Natural killer cell (primary cell): ENCODE measurements around the gene OR8D2. TPM values are rescaled to one million over a fixed set of nuclear protein-coding genes. Genes with fewer than 3 reads are reported as not detected.
"Not testable (repeated sequence)": the region's sequence is repeated elsewhere in the genome, so short reads cannot be mapped to it uniquely, and the experiment has no call there.

Experiments
- ATAC-seq, 3 donors: fragments of 150-1000 bp in 2 of 3; fragments of 200-7000 bp in 1 of 3; cut with Tn5 transposase; 1 replicate in 1 of 3; 2 replicates in 2 of 3; pipeline ENCODE4 v1.10.0; 2021; ENCODE audit warnings: mild to moderate bottlenecking in 2 of 3, moderate library complexity in 2 of 3
- DNase-seq, 2 donors: peaks; one replicate each; pipeline versions ENCODE4 v3.0.0 to v3.0.0-alpha.2; 2013 to 2021; ENCODE audit warnings: mixed read lengths in 1 of 2
- H3K27ac ChIP-seq: one replicate; pipeline ENCODE4 v1.5.1; 2013; ENCODE audit warnings: mild to moderate bottlenecking, low read length
- H3K27me3 ChIP-seq: one replicate; pipeline ENCODE4 v1.6.1; 2013; ENCODE audit warnings: low read length; ENCODE audit not compliant: control insufficient read depth, insufficient read depth
- H3K36me3 ChIP-seq: one replicate; pipeline ENCODE4 v1.6.1; 2013; ENCODE audit warnings: low read length; ENCODE audit not compliant: control insufficient read depth, insufficient read depth
- H3K4me1 ChIP-seq: one replicate; pipeline ENCODE4 v1.6.1; 2013; ENCODE audit warnings: low read length; ENCODE audit not compliant: control insufficient read depth, insufficient read depth
- H3K4me3 ChIP-seq: one replicate; pipeline ENCODE4 v1.5.1; 2013; ENCODE audit warnings: low read length
- H3K9me3 ChIP-seq: one replicate; pipeline ENCODE4 v1.6.1; 2013; ENCODE audit warnings: low read length; ENCODE audit not compliant: control insufficient read depth, insufficient read depth
- H3K27ac Mint-ChIP-seq, 2 donors: one replicate each; pipeline ENCODE4 v1.8.0; 2022; ENCODE audit warnings: mild to moderate bottlenecking in 2 of 2, mixed read lengths in 2 of 2, moderate library complexity in 1 of 2
- H3K27me3 Mint-ChIP-seq, 2 donors: one replicate each; pipeline ENCODE4 v1.8.0; 2022; ENCODE audit warnings: low read depth in 2 of 2, mixed read lengths in 2 of 2
- H3K36me3 Mint-ChIP-seq: one replicate; pipeline ENCODE4 v1.8.0; 2022; ENCODE audit warnings: mixed read lengths
- H3K4me1 Mint-ChIP-seq, 2 donors: one replicate each; pipeline ENCODE4 v1.8.0; 2022; ENCODE audit warnings: mixed read lengths in 2 of 2
- H3K4me3 Mint-ChIP-seq: one replicate; pipeline ENCODE4 v1.8.0; 2022; ENCODE audit warnings: mild to moderate bottlenecking, moderate library complexity, mixed read lengths
- H3K9me3 Mint-ChIP-seq, 2 donors: one replicate each; pipeline ENCODE4 v1.8.0; 2022; ENCODE audit warnings: mixed read lengths in 2 of 2
- WGBS: methylation state at CpG from one replicate; pipeline ENCODE4 v1.1.7; 2013; ENCODE audit warnings: missing lambda C conversion rate; ENCODE audit not compliant: insufficient coverage; 5-methylcytosine and 5-hydroxymethylcytosine counted together
- intact Hi-C: fragments of 100-400 bp; cut with micrococcal nuclease; formaldehyde crosslinking; loops from one replicate; pipeline ENCODE4 v1.14.2; 2022
- total RNA-seq, 4 donors: library from RNA; stranded (reverse); fragments of 120-200 nt in 1 of 4; gene quantifications; one replicate each; pipeline versions ENCODE4 v1.2.3 to v1.2.4, GENCODE V29; 2013 to 2022
- TF ChIP-seq, protein P1 (sequence below): fragments of 200-600 bp; IDR thresholded peaks from one replicate; pipeline ENCODE4 v1.8.0; 2022; ENCODE audit warnings: antibody characterized with exemption

Gene OR8D2
- total RNA-seq, 3 donors from 2014 or later (not counting 1 experiment from before 2014, with no cell fraction given), result not detected

DNA sequence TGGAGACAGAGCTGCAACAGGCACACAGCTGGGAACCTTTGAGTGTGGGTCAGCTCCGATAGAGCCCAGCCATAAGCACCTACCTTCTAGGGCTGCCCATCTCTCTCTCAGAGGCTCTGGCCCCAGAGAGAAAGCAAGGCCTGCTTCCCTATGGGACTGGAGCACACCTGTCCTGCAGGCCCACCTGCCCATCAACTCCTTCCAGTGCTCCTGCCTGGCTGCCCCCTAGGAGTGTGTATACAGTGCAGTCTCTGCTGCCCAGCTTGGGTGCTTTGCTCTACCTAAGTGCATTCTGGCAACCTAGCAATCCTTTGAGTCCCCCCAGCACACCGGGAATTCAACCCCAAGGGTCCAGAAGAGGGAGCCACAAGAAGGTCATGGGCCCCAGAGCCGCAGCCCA lies 42.8 kb downstream of the OR8D2 start:
- Mint-ChIP-seq H3K4me1 (peaks cover 12 to 18% of the 10 kb centered on the region in 2 donors), H3K4me3 (no peak overlapping the region), H3K27ac (no peak overlapping the region), H3K9me3 (no peaks in the 10 kb centered on the region), H3K27me3 (no peaks in the 10 kb centered on the region), H3K36me3 (no peaks in the 10 kb centered on the region)
- WGBS, result 90% methylated on average over 3 of the region's 3 CpGs
- Histone ChIP-seq H3K9me3 (no peaks in the 10 kb centered on the region), H3K4me1 (peaks cover 10% of the 10 kb centered on the region), H3K27me3 (no peaks in the 10 kb centered on the region), H3K4me3 (no peak overlapping the region), H3K36me3 (no peaks in the 10 kb centered on the region), H3K27ac (no peak overlapping the region)
- intact Hi-C loops, result no loop called here
- TF ChIP-seq, protein P1, sequence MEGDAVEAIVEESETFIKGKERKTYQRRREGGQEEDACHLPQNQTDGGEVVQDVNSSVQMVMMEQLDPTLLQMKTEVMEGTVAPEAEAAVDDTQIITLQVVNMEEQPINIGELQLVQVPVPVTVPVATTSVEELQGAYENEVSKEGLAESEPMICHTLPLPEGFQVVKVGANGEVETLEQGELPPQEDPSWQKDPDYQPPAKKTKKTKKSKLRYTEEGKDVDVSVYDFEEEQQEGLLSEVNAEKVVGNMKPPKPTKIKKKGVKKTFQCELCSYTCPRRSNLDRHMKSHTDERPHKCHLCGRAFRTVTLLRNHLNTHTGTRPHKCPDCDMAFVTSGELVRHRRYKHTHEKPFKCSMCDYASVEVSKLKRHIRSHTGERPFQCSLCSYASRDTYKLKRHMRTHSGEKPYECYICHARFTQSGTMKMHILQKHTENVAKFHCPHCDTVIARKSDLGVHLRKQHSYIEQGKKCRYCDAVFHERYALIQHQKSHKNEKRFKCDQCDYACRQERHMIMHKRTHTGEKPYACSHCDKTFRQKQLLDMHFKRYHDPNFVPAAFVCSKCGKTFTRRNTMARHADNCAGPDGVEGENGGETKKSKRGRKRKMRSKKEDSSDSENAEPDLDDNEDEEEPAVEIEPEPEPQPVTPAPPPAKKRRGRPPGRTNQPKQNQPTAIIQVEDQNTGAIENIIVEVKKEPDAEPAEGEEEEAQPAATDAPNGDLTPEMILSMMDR, result no peak
- no peak for DNase-seq
- no peak for ATAC-seq

DNA sequence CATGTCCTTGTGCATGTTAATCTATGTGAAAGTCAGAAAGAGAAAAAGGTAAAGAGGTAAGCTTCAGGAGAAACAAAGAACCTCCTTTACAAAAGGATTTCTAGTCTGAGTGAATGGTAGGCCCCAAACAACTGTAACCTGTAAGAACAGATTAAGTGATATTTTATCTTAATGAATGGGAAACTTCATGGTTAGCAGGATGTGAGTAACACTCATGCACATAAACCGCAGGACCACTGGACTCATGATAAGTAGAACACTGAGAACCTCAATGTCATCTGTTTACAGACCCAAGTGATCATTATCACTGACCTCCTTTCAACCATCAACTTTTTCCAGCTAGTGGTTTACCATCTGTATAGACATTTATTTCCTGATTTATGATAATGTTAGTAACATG lies 43.9 kb downstream of the OR8D2 start:
- no peak for DNase-seq
- TF ChIP-seq, protein P1, result no peak
- no peak overlapping the region for H3K27ac ChIP-seq
- H3K4me1 ChIP-seq, result peaks cover 10% of the 10 kb centered on the region
- Mint-ChIP-seq H3K27me3 (no peaks in the 10 kb centered on the region), H3K36me3 (no peaks in the 10 kb centered on the region), H3K9me3 (no peaks in the 10 kb centered on the region), H3K4me3 (no peak overlapping the region), H3K27ac (no peak overlapping the region), H3K4me1 (peaks cover 12 to 18% of the 10 kb centered on the region in 2 donors)
- no peaks in the 10 kb centered on the region for H3K9me3 ChIP-seq
- no peak overlapping the region for H3K4me3 ChIP-seq
- H3K27me3 ChIP-seq, result no peaks in the 10 kb centered on the region
- H3K36me3 ChIP-seq, result no peaks in the 10 kb centered on the region
- peak; percentile 24 to 81 (median 55) for ATAC-seq
- WGBS, result 8% methylated on average over 1 of the region's 1 CpG
- intact Hi-C loops, result no loop called here

DNA sequence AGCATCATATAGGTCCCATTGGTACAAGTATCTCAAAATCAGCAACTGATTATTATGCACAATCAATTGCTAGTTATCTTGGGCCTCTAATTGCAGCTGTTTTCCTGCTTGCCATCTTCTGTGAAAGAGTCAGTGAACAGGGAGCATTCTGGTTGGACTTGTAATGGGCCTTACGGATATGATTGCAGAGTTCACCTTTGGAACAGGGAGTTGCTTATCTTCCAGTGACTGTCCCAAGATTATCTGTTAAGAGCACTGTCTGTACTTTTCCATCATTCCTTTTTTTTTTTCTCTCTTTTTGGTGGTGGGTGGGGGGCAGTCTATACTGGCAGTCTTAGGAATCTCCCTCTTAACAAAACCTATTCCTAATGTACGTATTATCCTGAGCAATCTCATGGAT lies 46.0 kb downstream of the OR8D2 start:
- TF ChIP-seq, protein P1, result no peak
- H3K27ac Mint-ChIP-seq, result no peak overlapping the region
- intact Hi-C loops, result no loop called here
- H3K27me3 Mint-ChIP-seq, result no peaks in the 10 kb centered on the region
- no peaks in the 10 kb centered on the region for H3K36me3 Mint-ChIP-seq
- H3K9me3 Mint-ChIP-seq, result no peaks in the 10 kb centered on the region
- no peak for DNase-seq
- H3K4me1 Mint-ChIP-seq, result peaks cover 12 to 18% of the 10 kb centered on the region in 2 donors
- no peak overlapping the region for H3K4me3 Mint-ChIP-seq
- Histone ChIP-seq H3K27me3 (no peaks in the 10 kb centered on the region), H3K36me3 (no peaks in the 10 kb centered on the region), H3K4me3 (no peak overlapping the region), H3K4me1 (peaks cover 10% of the 10 kb centered on the region), H3K9me3 (no peaks in the 10 kb centered on the region), H3K27ac (no peak overlapping the region)
- ATAC-seq, result no peak
- WGBS, result 100% methylated on average over 2 of the region's 2 CpGs

DNA sequence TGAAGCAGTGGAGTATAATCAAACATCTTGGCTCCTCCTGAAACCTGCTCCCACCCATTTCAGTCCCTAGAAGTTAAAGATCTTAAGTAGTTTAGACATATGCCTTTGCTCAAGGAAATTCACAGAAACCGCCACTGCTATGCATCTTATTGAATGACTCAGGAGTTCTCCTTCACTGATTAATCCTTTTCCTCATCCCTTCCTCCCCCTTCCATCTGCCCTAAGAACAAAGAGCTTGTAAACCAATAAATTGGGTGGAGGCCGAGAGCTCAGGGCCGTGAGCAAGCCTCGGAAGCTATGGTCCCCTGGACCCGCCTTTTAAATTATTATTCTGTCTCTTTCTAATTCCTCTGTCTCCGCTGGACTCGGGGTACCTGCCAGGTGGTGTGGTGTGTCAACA lies 49.1 kb downstream of the OR8D2 start:
- H3K27me3 Mint-ChIP-seq, H3K4me1 ChIP-seq, H3K36me3 Mint-ChIP-seq, H3K27ac ChIP-seq, H3K27me3 ChIP-seq, H3K9me3 Mint-ChIP-seq, H3K9me3 ChIP-seq, H3K27ac Mint-ChIP-seq, H3K4me1 Mint-ChIP-seq, intact Hi-C loops, ATAC-seq, H3K36me3 ChIP-seq, H3K4me3 ChIP-seq, H3K4me3 Mint-ChIP-seq, DNase-seq: not testable (repeated sequence)
- 81% methylated on average over 5 of the region's 7 CpGs for WGBS

Other genes starting within 250 kb of the OR8D2 start
- gene VWA5A, start 204.7 kb downstream of the OR8D2 start, total RNA-seq, result 10 to 100 TPM in 2 of 3 donors, 1 to 10 TPM in 1; 9.2 to 12.9 (median 11.8) TPM
- gene OR10D3, start 136.9 kb downstream of the OR8D2 start, total RNA-seq, result not detected
- not detected for gene OR8G1, start 79.1 kb downstream of the OR8D2 start, total RNA-seq
- not detected for gene OR8G5, start 63.8 kb downstream of the OR8D2 start, total RNA-seq
- not detected for gene OR8D1, start 6.2 kb downstream of the OR8D2 start, total RNA-seq
- gene OR8B2, start 64.3 kb upstream of the OR8D2 start, total RNA-seq, result not detected
- gene OR8B3, start 78.8 kb upstream of the OR8D2 start, total RNA-seq, result not detected
- gene OR8B4, start 104.7 kb upstream of the OR8D2 start, total RNA-seq, result not detected
- not detected for gene OR8B8, start 125.5 kb upstream of the OR8D2 start, total RNA-seq
- not detected for gene OR8B12, start 223.5 kb upstream of the OR8D2 start, total RNA-seq
- gene OR8A1, start 249.8 kb upstream of the OR8D2 start, total RNA-seq, result not detected